ENCODE measurements around the gene RAD51B. TPM values are rescaled to one million over a fixed set of nuclear protein-coding genes. Genes with fewer than 3 reads are reported as not detected.

Gene RAD51B
- total RNA-seq, 1 experiment from 2014 or later: 8.5 TPM

- no TSS peak for BruUV-seq (replicated peaks)
- ChIA-PET POLR2A (no interaction called here), CTCF (interaction anchor here (0.6 kb wide), 1 partner anchor 51 kb away, joined by 10 read pairs; no protein-coding TSS in a partner anchor)
- Histone ChIP-seq H3K27ac (ENCODE audit: low read length) (no peak overlapping the region), H3K4me3 (ENCODE audit: low read depth in 2 of 2, low read length in 2 of 2) (no peak overlapping the region), H3K9me3 (ENCODE audit: control insufficient read depth, insufficient read depth, low read depth, low read length) (0 out of 2 replicates have a peak, but pooled peaks cover 4% of the 10 kb centered on the region), H3K4me1 (ENCODE audit: control insufficient read depth, insufficient read depth, low read length) (no peaks in the 10 kb centered on the region), H3K27me3 (ENCODE audit: control insufficient read depth, insufficient read depth, low read length) (no peaks in the 10 kb centered on the region), H3K36me3 (ENCODE audit: control insufficient read depth, insufficient read depth, low read length) (no peaks in the 10 kb centered on the region)
- in situ Hi-C loops (cut with HindIII; ENCODE audit: low pct_unique_long_range_greater_than_20kb, low sequenced_read_pairs): no loop called here
- ATAC-seq (no peak), DNase-seq (ENCODE audit: low read depth, low spot score) (no peak)
- TF ChIP-seq CTCF (IDR thresholded peaks at IDR 0.05) (no peak), POLR2AphosphoS5 (IDR thresholded peaks at IDR 0.05; ENCODE audit: low read depth, low read length) (no peak), SIN3A (IDR thresholded peaks at IDR 0.05; ENCODE audit: borderline replicate concordance, insufficient read depth, low read depth, low read length) (no peak), TCF7L2 (IDR thresholded peaks at IDR 0.05; ENCODE audit: low read depth, low read length) (no peak), REST (IDR thresholded peaks at IDR 0.05; ENCODE audit: insufficient read depth in 1 of 2, low read depth in 2 of 2, low read length in 1 of 2) (no peak)
- intact Hi-C loops (cut with micrococcal nuclease; ENCODE audit: unreplicated experiment): no loop called here
Observed at GRCh38 chr14:68062651-68063050, 243.1 kb downstream of the RAD51B start.

- POLR2A ChIA-PET: no interaction called here
- no peak for ATAC-seq
Observed at GRCh38 chr14:68065322-68065721, 245.7 kb downstream of the RAD51B start.

More at GRCh38 chr14:68065322-68065721, 245.7 kb downstream of the RAD51B start:
- no TSS peak for BruUV-seq (replicated peaks)
- Histone ChIP-seq H3K4me3 (ENCODE audit: low read depth in 2 of 2, low read length in 2 of 2) (no peak overlapping the region), H3K4me1 (ENCODE audit: control insufficient read depth, insufficient read depth, low read length) (no peaks in the 10 kb centered on the region), H3K27me3 (ENCODE audit: control insufficient read depth, insufficient read depth, low read length) (no peaks in the 10 kb centered on the region), H3K36me3 (ENCODE audit: control insufficient read depth, insufficient read depth, low read length) (no peaks in the 10 kb centered on the region), H3K9me3 (ENCODE audit: control insufficient read depth, insufficient read depth, low read depth, low read length) (0 out of 2 replicates have a peak, but pooled peaks cover 4% of the 10 kb centered on the region), H3K27ac (ENCODE audit: low read length) (no peak overlapping the region)
- in situ Hi-C loops (cut with HindIII; ENCODE audit: low pct_unique_long_range_greater_than_20kb, low sequenced_read_pairs): no loop called here
- CTCF ChIA-PET: no interaction called here
- TF ChIP-seq CTCF (IDR thresholded peaks at IDR 0.05) (no peak), TCF7L2 (IDR thresholded peaks at IDR 0.05; ENCODE audit: low read depth, low read length) (no peak), POLR2AphosphoS5 (IDR thresholded peaks at IDR 0.05; ENCODE audit: low read depth, low read length) (no peak), SIN3A (IDR thresholded peaks at IDR 0.05; ENCODE audit: borderline replicate concordance, insufficient read depth, low read depth, low read length) (no peak), REST (IDR thresholded peaks at IDR 0.05; ENCODE audit: insufficient read depth in 1 of 2, low read depth in 2 of 2, low read length in 1 of 2) (no peak)
- intact Hi-C loops (cut with micrococcal nuclease; ENCODE audit: unreplicated experiment): no loop called here
- no peak for DNase-seq (ENCODE audit: low read depth, low spot score)
